Choroid plexus epithelial cell (primary cell): ENCODE results near the gene PLXNA2.

ENCODE experiments used
- DNase-seq: peaks from one replicate; pipeline ENCODE4 v3.0.0-alpha.2; 2010; ENCODE audit warnings: low read depth
- H3K4me3 ChIP-seq: 2 replicates; pipeline ENCODE4 v1.5.1; 2011; ENCODE audit warnings: low read depth, mild to moderate bottlenecking, control low read depth, low read length, moderate library complexity
- TF ChIP-seq, protein P1 (sequence below): conservative IDR thresholded peaks from 2 replicates; pipeline ENCODE4 v1.5.1; 2011; ENCODE audit warnings: low read depth, mild to moderate bottlenecking, control low read depth, inconsistent platforms, low read length, moderate library complexity

PLXNA2 gene

DNA sequence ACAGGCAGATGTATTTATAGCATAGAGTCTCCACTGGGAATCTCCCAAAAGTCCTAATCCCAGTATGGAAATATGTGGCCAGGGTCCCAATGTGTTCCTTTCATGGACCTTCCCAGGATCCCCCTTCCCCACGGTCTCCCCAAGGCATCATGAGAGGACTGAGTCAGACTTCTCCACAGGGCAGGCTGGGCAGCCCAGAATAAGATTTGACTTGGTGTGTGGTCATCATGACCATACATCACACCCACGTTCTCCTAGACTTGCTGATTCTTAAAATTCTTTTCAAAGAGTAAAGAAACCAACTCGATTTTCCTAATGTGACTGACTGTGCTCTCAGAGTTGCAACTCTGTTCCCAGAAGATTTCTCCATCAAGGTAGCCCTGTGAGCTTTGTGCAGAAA is 239.3 kb downstream of the PLXNA2 start:
- TF ChIP-seq, protein P1, sequence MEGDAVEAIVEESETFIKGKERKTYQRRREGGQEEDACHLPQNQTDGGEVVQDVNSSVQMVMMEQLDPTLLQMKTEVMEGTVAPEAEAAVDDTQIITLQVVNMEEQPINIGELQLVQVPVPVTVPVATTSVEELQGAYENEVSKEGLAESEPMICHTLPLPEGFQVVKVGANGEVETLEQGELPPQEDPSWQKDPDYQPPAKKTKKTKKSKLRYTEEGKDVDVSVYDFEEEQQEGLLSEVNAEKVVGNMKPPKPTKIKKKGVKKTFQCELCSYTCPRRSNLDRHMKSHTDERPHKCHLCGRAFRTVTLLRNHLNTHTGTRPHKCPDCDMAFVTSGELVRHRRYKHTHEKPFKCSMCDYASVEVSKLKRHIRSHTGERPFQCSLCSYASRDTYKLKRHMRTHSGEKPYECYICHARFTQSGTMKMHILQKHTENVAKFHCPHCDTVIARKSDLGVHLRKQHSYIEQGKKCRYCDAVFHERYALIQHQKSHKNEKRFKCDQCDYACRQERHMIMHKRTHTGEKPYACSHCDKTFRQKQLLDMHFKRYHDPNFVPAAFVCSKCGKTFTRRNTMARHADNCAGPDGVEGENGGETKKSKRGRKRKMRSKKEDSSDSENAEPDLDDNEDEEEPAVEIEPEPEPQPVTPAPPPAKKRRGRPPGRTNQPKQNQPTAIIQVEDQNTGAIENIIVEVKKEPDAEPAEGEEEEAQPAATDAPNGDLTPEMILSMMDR = no peak
- DNase-seq = peak; percentile 60
- no peak overlapping the region for H3K4me3 ChIP-seq

DNA sequence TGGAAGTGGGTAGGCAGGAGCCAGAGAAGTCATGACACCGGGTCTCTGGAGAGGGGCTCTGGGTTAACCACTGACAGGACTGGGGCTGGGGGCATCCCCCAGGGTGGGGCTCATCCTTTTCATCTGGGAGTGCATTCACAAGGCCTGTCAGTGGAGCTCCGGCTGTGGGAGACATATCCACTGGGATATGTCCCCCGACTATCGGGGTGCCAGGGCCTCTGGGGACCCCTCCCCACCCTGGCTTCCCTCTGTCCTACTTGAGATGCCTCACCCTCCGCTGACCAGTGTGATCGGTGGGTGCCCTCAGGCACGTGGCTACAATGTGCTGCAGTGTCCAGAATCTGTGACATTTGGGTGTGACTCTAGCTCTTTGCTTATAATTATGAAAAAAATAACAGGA is 240.9 kb downstream of the PLXNA2 start:
- H3K4me3 ChIP-seq = no peak overlapping the region
- TF ChIP-seq, protein P1 = no peak
- DNase-seq = no peak

DNA sequence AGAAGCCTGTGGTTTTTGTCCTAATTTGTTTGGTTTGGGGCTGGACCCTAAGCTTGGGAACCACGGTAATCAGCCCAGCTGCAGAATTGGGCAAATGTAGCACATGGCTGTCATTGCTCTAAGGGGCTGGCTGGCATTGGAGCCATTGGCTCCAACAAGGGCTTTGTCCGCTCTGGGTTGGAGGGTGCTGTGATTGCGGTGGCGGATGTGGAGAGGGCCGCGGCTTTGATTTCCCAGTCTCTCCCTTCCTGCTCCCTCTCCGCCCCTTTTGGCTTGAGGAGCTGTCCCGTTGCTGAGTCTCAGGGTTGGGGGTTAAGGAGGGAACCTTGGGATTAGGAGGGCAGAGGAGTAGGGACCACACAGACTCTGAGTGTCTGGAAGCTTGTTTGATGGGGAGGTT is 241.5 kb downstream of the PLXNA2 start:
- TF ChIP-seq, protein P1 = no peak
- H3K4me3 ChIP-seq = no peak overlapping the region
- no peak for DNase-seq

DNA sequence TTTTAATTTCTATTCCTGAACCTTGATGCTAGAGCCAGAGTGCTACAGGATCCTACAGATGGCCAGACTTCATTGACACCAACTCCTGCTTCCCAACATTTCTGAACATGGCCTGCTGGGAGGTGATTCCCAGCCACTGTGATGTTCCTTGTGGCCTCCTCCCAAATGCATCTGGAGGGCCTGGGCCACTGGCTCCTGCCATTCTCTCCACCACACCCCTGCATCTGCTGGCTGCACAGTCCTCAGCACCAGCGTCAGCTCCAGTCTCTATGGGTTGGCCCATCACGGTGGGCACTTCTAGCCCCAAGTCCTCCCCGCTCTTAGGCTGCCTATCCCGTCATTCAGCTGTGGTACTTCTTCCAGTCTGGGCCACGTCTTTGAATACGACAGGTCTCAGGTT is 242.1 kb downstream of the PLXNA2 start:
- TF ChIP-seq, protein P1 = no peak
- no peak overlapping the region for H3K4me3 ChIP-seq
- DNase-seq = no peak

DNA sequence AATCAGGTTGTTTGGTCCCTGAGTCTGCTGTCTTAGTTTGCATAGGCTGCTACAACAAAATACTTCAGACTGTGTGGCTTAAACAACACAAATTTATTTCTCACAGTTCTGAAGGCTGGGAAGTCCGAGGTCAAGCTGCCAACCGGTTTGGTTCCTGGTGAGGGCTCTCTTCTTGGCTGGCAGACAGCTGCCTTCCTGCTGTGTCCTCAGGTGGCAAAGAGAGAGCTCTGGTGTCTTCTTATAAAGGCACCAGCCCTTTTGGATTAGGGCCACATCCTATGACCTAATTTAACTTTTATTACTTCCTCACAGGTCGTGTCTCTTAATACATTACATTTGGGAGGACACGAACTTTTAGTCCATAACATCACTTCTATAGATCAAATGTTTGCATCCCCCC is 243.7 kb downstream of the PLXNA2 start:
- H3K4me3 ChIP-seq = no peak overlapping the region
- DNase-seq = no peak
- TF ChIP-seq, protein P1 = no peak

DNA sequence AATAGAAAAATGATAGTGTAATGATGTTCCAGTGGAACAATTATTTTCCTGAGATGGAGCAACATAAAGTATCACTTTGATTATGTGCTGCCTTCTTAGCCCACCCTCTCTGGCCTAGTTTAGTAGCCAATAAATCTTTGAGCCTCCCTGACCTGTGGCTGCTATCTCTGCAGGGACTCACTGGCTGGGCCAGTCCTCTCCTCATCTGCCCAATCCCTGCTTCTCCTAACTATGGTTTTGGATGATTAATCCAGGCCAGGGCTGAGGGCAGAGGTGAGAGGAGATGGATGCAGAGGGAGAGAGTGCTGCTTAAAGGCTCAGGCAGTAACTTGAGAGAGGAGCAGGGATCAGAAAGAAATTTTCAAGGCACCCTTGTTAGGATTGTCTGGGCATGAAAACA is 244.2 kb downstream of the PLXNA2 start:
- no peak for DNase-seq
- TF ChIP-seq, protein P1 = no peak
- H3K4me3 ChIP-seq = no peak overlapping the region

DNA sequence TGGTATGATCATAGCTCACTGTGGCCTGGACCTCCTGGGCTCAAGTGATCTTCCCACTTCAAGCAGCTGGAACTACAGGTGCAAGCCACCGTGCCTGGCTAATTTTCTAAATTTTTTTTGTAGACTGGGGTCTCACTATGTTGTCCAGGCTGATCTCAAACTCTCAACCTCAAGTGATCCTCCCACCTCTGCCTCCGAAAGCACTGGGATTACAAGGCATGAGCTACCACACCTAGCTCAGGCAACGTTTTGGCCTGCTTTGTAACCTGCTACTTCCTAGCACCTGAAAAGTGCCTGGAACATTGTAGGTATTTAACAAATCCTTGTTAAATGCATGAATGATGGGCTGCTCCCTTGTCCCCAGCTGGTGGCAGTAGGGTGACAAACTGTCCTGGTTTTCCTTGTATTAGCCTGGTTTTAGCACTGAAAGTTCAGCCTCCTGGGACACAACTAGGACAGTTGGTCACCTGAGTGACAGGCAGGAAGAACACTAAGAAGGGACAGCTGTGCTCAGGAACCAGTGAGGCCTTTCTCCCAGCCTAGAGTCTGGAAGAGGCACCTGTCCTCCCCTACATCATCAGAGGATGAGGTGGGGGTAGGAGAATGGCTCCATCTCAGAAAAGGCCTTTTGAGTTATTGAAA is 244.8 kb downstream of the PLXNA2 start:
- TF ChIP-seq, protein P1 = no peak
- DNase-seq = no peak
- no peak overlapping the region for H3K4me3 ChIP-seq
